Activated naive CD4-positive, alpha-beta T cell (primary cell): ENCODE results near the gene AHNAK2.

Source experiments
- DNase-seq, 4 experiments: peaks; one replicate each; lab custom pipeline; 2025; lab: John Stamatoyannopoulos, UW

AHNAK2 gene

GRCh38 chr14:104986487-104987164 lies 8.5 kb upstream of the AHNAK2 start:
- DNase-seq = no peak

- peak; percentile 55 to 86 (median 70) for DNase-seq
Measured at GRCh38 chr14:104985675-104986486, 7.7 kb upstream of the AHNAK2 start, which contains the start of gene CLBA1. Gene CLBA1, plus strand, starts transcription at chr14:104985788. Its CDS starts 644 bp downstream, at chr14:104986432.

- DNase-seq = no peak
Measured at GRCh38 chr14:104984056-104984894, 6.1 kb upstream of the AHNAK2 start.

GRCh38 chr14:104983231-104983721 lies 5.1 kb upstream of the AHNAK2 start:
- no peak for DNase-seq

- no peak for DNase-seq
Measured at GRCh38 chr14:104982548-104983230, 4.5 kb upstream of the AHNAK2 start.

- DNase-seq = no peak
Measured at GRCh38 chr14:104981699-104982541, 3.7 kb upstream of the AHNAK2 start.

GRCh38 chr14:104980611-104981531 lies 2.7 kb upstream of the AHNAK2 start:
- no peak for DNase-seq

- DNase-seq = no peak
Measured at GRCh38 chr14:104979758-104980610, 1.8 kb upstream of the AHNAK2 start.

- no peak for DNase-seq
Measured at GRCh38 chr14:104978746-104979691, 845 bp upstream of the AHNAK2 start.

GRCh38 chr14:104977008-104977680 lies 1.0 kb downstream of the AHNAK2 start:
- DNase-seq = no peak

- DNase-seq = peak; percentile 77 to 85 (median 82)
Measured at GRCh38 chr14:104976198-104977007, 1.8 kb downstream of the AHNAK2 start.

GRCh38 chr14:104975481-104976197 lies 2.5 kb downstream of the AHNAK2 start:
- no peak for DNase-seq

- no peak for DNase-seq
Measured at GRCh38 chr14:104974665-104975390, 3.3 kb downstream of the AHNAK2 start.

GRCh38 chr14:104974146-104974541 lies 4.0 kb downstream of the AHNAK2 start:
- no peak for DNase-seq
